Measurements from ENCODE around the gene TMTC1.

GRCh38 chr12:29620030-29620429 lies 163.7 kb downstream of the TMTC1 start:
- TF ChIP-seq CREB5 (CRISPR knock-in tag; IDR thresholded peaks at IDR 0.05; ENCODE audit: low read depth) (no peak), RARB (CRISPR knock-in tag; IDR thresholded peaks at IDR 0.05) (no peak), PATZ1 (CRISPR knock-in tag; IDR thresholded peaks at IDR 0.05; ENCODE audit: borderline replicate concordance) (no peak), ZNF565 (CRISPR knock-in tag; conservative IDR thresholded peaks at IDR 0.05; ENCODE audit: low read depth) (no peak)
